T follicular helper cell (primary cell): ENCODE measurements around the gene CDCP1.

Experiments
- DNase-seq: peaks from one replicate; pipeline ENCODE4 v3.0.0-alpha.2; 2020; ENCODE audit warnings: low read depth

CDCP1 gene

GRCh38 chr3:45110509-45110833 is 35.7 kb downstream of the CDCP1 start:
- no peak for DNase-seq

- DNase-seq: no peak
Observed at GRCh38 chr3:45109771-45110508, 36.2 kb downstream of the CDCP1 start.

GRCh38 chr3:45106874-45107273 is 39.3 kb downstream of the CDCP1 start:
- DNase-seq: no peak

- DNase-seq: peak; percentile 21
Observed at GRCh38 chr3:45105855-45106671, 40.1 kb downstream of the CDCP1 start.

- no peak for DNase-seq
Observed at GRCh38 chr3:45104715-45105711, 41.2 kb downstream of the CDCP1 start.

GRCh38 chr3:45103753-45104714 is 42.1 kb downstream of the CDCP1 start:
- DNase-seq: no peak

GRCh38 chr3:45103334-45103733 is 42.8 kb downstream of the CDCP1 start:
- no peak for DNase-seq

- DNase-seq: no peak
Observed at GRCh38 chr3:45100981-45101407, 45.2 kb downstream of the CDCP1 start.

GRCh38 chr3:45098310-45098709 is 47.9 kb downstream of the CDCP1 start:
- no peak for DNase-seq

- DNase-seq: no peak
Observed at GRCh38 chr3:45097296-45097883, 48.8 kb downstream of the CDCP1 start.

- DNase-seq: no peak
Observed at GRCh38 chr3:45095916-45096526, 50.2 kb downstream of the CDCP1 start.

GRCh38 chr3:45093176-45093575 is 53.0 kb downstream of the CDCP1 start:
- no peak for DNase-seq

- no peak for DNase-seq
Observed at GRCh38 chr3:45092132-45093031, 53.8 kb downstream of the CDCP1 start.

GRCh38 chr3:45090855-45091254 is 55.3 kb downstream of the CDCP1 start:
- no peak for DNase-seq

- DNase-seq: no peak
Observed at GRCh38 chr3:45088543-45089358, 57.4 kb downstream of the CDCP1 start.

- no peak for DNase-seq
Observed at GRCh38 chr3:45087155-45087554, 59.0 kb downstream of the CDCP1 start.

GRCh38 chr3:45084820-45085816 is 61.1 kb downstream of the CDCP1 start:
- DNase-seq: no peak
